Panc1 (cell line): ENCODE data around the gene PRDM12.

Experiments used
- POLR2AphosphoS5 ChIP-seq: IDR thresholded peaks from 2 replicates; pipeline ENCODE4 v1.6.1; 2012; ENCODE audit warnings: mild to moderate bottlenecking, low read depth, low read length, moderate library complexity
- SIN3A ChIP-seq: IDR thresholded peaks from 2 replicates; pipeline ENCODE4 v1.6.1; 2012; ENCODE audit warnings: low read depth, mild to moderate bottlenecking, low read length, moderate library complexity, borderline replicate concordance; ENCODE audit not compliant: insufficient read depth
- TCF7L2 ChIP-seq: IDR thresholded peaks from 2 replicates; pipeline ENCODE4 v1.6.1; 2011; ENCODE audit warnings: mild to moderate bottlenecking, low read depth, low read length, inconsistent platforms
- TF ChIP-seq, protein P1 (sequence below): fragments of 450-650 bp; IDR thresholded peaks from 2 replicates; pipeline ENCODE4 v1.5.1; 2017; ENCODE audit warnings: mild to moderate bottlenecking

DNA sequence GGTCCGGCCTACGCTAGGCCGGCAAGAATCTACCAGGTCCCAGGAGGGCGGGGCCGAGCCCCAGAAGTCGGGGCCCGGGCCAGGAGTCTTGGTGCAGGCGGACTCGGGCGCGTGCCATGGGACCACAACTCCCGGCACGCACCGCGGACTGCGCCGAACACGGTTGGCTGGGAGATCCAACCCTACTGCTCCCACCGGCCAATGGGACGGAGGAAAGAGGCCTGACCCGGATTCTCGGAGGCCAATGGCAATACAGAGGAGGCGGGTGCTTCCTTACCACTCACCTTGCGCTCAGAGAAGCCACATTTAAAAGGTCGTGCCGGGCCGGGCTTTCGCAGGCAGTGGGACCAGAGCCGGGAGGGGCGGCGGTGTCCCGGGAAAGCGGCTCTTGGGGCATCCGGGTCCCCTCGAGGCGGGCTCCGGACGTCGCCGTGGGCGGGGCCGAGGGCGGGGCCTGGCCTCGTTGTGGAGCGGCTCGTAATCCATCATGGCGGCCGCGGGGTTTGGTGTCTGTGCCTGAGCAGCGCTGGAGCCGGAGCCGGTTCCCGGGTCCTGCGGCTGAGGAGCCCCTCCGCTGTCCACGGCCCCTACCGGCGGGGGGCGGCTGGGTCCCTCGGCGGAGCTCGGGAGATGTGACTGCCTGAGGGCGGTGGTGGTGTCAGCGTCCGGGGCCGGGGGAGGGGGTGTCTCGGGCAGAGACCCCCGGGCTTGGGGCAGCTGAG, 48.3 kb downstream of the PRDM12 start:
- TF ChIP-seq, protein P1, sequence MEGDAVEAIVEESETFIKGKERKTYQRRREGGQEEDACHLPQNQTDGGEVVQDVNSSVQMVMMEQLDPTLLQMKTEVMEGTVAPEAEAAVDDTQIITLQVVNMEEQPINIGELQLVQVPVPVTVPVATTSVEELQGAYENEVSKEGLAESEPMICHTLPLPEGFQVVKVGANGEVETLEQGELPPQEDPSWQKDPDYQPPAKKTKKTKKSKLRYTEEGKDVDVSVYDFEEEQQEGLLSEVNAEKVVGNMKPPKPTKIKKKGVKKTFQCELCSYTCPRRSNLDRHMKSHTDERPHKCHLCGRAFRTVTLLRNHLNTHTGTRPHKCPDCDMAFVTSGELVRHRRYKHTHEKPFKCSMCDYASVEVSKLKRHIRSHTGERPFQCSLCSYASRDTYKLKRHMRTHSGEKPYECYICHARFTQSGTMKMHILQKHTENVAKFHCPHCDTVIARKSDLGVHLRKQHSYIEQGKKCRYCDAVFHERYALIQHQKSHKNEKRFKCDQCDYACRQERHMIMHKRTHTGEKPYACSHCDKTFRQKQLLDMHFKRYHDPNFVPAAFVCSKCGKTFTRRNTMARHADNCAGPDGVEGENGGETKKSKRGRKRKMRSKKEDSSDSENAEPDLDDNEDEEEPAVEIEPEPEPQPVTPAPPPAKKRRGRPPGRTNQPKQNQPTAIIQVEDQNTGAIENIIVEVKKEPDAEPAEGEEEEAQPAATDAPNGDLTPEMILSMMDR, result no peak
- TF ChIP-seq TCF7L2 (no peak), SIN3A (no peak), POLR2AphosphoS5 (no peak)
